SU-DHL-6 (cell line): Measurements from ENCODE around the gene CTH.

Experiments used
- EZH2phosphoT487 ChIP-seq: fragments of 200-600 bp; sonication (generic), shearing (Covaris generic); conservative IDR thresholded peaks from 2 replicates; pipeline ENCODE4 v1.6.1; 2018; ENCODE audit warnings: mild to moderate bottlenecking, antibody characterized with exemption, low read length, moderate library complexity, mixed read lengths
- TF ChIP-seq, protein P1 (sequence below): fragments of 200-600 bp; sonication (generic); IDR thresholded peaks from one replicate; pipeline ENCODE4 v1.5.1; 2017; ENCODE audit warnings: antibody characterized with exemption, mild to moderate bottlenecking, low read length, moderate library complexity; ENCODE audit not compliant: insufficient read depth, poor library complexity, severe bottlenecking

DNA sequence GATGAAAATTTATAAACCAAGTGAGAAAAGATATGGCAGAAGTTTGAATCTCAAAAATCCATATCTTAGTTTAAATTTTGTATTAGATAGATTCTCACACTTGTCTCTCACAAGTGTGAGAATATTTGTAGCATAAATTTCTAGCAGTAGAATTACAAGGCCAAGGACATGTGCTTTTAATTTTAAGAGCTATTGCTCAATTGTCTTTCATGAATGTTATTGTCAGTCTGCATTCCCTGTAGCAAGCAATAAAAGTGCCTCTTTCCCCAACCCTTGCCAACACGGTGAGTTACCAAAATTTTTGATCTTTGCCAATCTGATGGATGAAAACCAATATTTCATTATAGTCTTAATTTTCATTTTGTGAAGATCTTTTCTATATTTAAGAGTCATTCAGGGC lies 64.0 kb downstream of the CTH start:
- TF ChIP-seq, protein P1, sequence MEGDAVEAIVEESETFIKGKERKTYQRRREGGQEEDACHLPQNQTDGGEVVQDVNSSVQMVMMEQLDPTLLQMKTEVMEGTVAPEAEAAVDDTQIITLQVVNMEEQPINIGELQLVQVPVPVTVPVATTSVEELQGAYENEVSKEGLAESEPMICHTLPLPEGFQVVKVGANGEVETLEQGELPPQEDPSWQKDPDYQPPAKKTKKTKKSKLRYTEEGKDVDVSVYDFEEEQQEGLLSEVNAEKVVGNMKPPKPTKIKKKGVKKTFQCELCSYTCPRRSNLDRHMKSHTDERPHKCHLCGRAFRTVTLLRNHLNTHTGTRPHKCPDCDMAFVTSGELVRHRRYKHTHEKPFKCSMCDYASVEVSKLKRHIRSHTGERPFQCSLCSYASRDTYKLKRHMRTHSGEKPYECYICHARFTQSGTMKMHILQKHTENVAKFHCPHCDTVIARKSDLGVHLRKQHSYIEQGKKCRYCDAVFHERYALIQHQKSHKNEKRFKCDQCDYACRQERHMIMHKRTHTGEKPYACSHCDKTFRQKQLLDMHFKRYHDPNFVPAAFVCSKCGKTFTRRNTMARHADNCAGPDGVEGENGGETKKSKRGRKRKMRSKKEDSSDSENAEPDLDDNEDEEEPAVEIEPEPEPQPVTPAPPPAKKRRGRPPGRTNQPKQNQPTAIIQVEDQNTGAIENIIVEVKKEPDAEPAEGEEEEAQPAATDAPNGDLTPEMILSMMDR, result no peak
- no peak for TF ChIP-seq EZH2phosphoT487
